Osteocyte (in vitro differentiated cells): ENCODE results near the gene OR8B12. TPM values are rescaled to one million over a fixed set of nuclear protein-coding genes. Genes with fewer than 3 reads are reported as not detected.

Source experiments
- DNase-seq: peaks from one replicate; pipeline ENCODE4 v3.0.0; 2021; ENCODE audit warnings: mixed read lengths; ENCODE audit not compliant: unreplicated experiment; ENCODE audit errors: extremely low spot score
- H3K27ac Mint-ChIP-seq: one replicate; pipeline ENCODE4 v1.8.0; 2021; ENCODE audit warnings: mild to moderate bottlenecking, mixed read lengths; ENCODE audit not compliant: unreplicated experiment
- H3K27me3 Mint-ChIP-seq: one replicate; pipeline ENCODE4 v1.8.0; 2021; ENCODE audit warnings: mixed read lengths; ENCODE audit not compliant: unreplicated experiment
- H3K36me3 Mint-ChIP-seq: one replicate; pipeline ENCODE4 v1.8.0; 2021; ENCODE audit warnings: mixed read lengths; ENCODE audit not compliant: unreplicated experiment
- H3K4me1 Mint-ChIP-seq: one replicate; pipeline ENCODE4 v1.8.0; 2021; ENCODE audit warnings: mixed read lengths; ENCODE audit not compliant: unreplicated experiment
- H3K4me3 Mint-ChIP-seq: one replicate; pipeline ENCODE4 v1.8.0; 2021; ENCODE audit warnings: mild to moderate bottlenecking, moderate library complexity, mixed read lengths; ENCODE audit not compliant: unreplicated experiment
- H3K9me3 Mint-ChIP-seq: one replicate; pipeline ENCODE4 v1.8.0; 2021; ENCODE audit warnings: mixed read lengths; ENCODE audit not compliant: unreplicated experiment
- CTCF ChIP-seq: fragments of 200-600 bp; sonication (generic); IDR thresholded peaks from 2 replicates; pipeline ENCODE4 v1.5.0; 2021; ENCODE audit warnings: antibody characterized with exemption, mild to moderate bottlenecking, moderate library complexity
- total RNA-seq: library from RNA; stranded (reverse); gene quantifications from 2 replicates; pipeline ENCODE4 v1.2.1, GENCODE V29; 2021

OR8B12 gene
- total RNA-seq, 1 donor from 2014 or later, result not detected

GRCh38 chr11:124499711-124500110, 43.7 kb downstream of the OR8B12 start:
- Mint-ChIP-seq H3K27ac (no peak overlapping the region), H3K9me3 (no peaks in the 10 kb centered on the region), H3K27me3 (peaks cover 15% of the 10 kb centered on the region), H3K4me3 (no peak overlapping the region), H3K4me1 (no peaks in the 10 kb centered on the region), H3K36me3 (no peaks in the 10 kb centered on the region)
- no peak for DNase-seq
- no peak for TF ChIP-seq CTCF

GRCh38 chr11:124493016-124493655, 50.3 kb downstream of the OR8B12 start:
- Mint-ChIP-seq H3K27ac (no peak overlapping the region), H3K4me1 (no peaks in the 10 kb centered on the region), H3K9me3 (peaks cover 4% of the 10 kb centered on the region)

More at GRCh38 chr11:124493016-124493655, 50.3 kb downstream of the OR8B12 start:
- TF ChIP-seq CTCF, result no peak
- H3K27me3 Mint-ChIP-seq, result peaks cover 24% of the 10 kb centered on the region
- no peak for DNase-seq
- no peak overlapping the region for H3K4me3 Mint-ChIP-seq
- no peaks in the 10 kb centered on the region for H3K36me3 Mint-ChIP-seq

Other genes with a start within 250 kb of the OR8B12 start
- not detected in 2 replicates for gene OR8D1, start 229.7 kb downstream of the OR8B12 start, total RNA-seq
- gene OR8D2, start 223.5 kb downstream of the OR8B12 start, total RNA-seq, result not detected in 2 replicates
- gene OR8B2, start 159.2 kb downstream of the OR8B12 start, total RNA-seq, result not detected in 2 replicates
- gene OR8B3, start 144.6 kb downstream of the OR8B12 start, total RNA-seq, result not detected in 2 replicates
- not detected in 2 replicates for gene OR8B4, start 118.8 kb downstream of the OR8B12 start, total RNA-seq
- gene OR8B8, start 98.0 kb downstream of the OR8B12 start, total RNA-seq, result not detected in 2 replicates
- not detected in 2 replicates for gene OR8A1, start 26.3 kb upstream of the OR8B12 start, total RNA-seq
- gene PANX3, start 67.8 kb upstream of the OR8B12 start, total RNA-seq, result not detected in 2 replicates
- gene TBRG1, start 79.2 kb upstream of the OR8B12 start, total RNA-seq, result 34.8 and 37.4 TPM in 2 replicates
- gene SIAE, start 130.1 kb upstream of the OR8B12 start, total RNA-seq, result 13.8 and 18.5 TPM in 2 replicates
- 3.7 and 4.7 TPM in 2 replicates for gene SPA17, start 130.2 kb upstream of the OR8B12 start, total RNA-seq
- 0.97 and 1.0 TPM in 2 replicates for gene NRGN, start 196.3 kb upstream of the OR8B12 start, total RNA-seq
- 0.30 TPM in 1 of 2 replicates, not detected in the other for gene VSIG2, start 208.6 kb upstream of the OR8B12 start, total RNA-seq
- 0.71 and 1.7 TPM in 2 replicates for gene ESAM, start 218.6 kb upstream of the OR8B12 start, total RNA-seq